ENCODE results near the gene ANP32A.

DNA sequence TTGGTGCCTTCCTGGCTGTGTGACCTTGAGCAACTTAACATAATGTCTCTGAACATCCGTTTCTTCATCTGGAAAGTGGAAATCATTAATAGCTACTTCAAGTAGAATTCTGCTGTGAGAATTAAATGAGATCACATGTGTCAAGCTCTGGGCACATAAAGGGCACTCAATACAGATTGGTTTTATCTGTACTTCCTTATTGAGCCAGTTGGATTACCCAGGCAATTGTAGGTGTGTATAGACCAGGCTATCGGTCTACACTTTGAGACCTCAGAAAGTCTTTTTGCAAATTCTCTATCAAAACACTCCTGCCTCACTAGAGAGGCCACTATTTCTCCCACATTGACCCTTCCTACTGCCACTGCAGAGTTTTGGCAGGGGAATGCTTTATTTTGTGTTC is 47.7 kb downstream of the ANP32A start:
- TF ChIP-seq EZH2 (IDR thresholded peaks at IDR 0.05; ENCODE audit: insufficient read depth, poor library complexity, severe bottlenecking) (no peak), EZH2phosphoT487 (IDR thresholded peaks at IDR 0.05; ENCODE audit: insufficient read depth, low read depth) (no peak)
